Immature natural killer cell (primary cell): ENCODE data around the gene PRCD. TPM values are rescaled to one million over a fixed set of nuclear protein-coding genes. Genes with fewer than 3 reads are reported as not detected.

ENCODE experiments used
- DNase-seq, 3 donors: peaks; one replicate each; pipeline ENCODE4 v3.0.0; 2022; ENCODE audit warnings: mixed read lengths in 1 of 3
- H3K27ac Mint-ChIP-seq, 6 donors: one replicate each; pipeline ENCODE4 v1.8.0; 2020; ENCODE audit warnings: mixed read lengths in 6 of 6, mild to moderate bottlenecking in 5 of 6, inconsistent platforms in 4 of 6, moderate library complexity in 3 of 6
- H3K27me3 Mint-ChIP-seq, 3 donors: one replicate each; pipeline ENCODE4 v1.8.0; 2020 to 2021; ENCODE audit warnings: low read depth in 3 of 3, mild to moderate bottlenecking in 3 of 3, mixed read lengths in 3 of 3, moderate library complexity in 3 of 3, inconsistent platforms in 1 of 3
- H3K36me3 Mint-ChIP-seq, 3 donors: one replicate each; pipeline ENCODE4 v1.8.0; 2020; ENCODE audit warnings: mixed read lengths in 3 of 3, inconsistent platforms in 2 of 3, mild to moderate bottlenecking in 2 of 3
- H3K4me1 Mint-ChIP-seq, 2 donors: one replicate each; pipeline ENCODE4 v1.8.0; 2020; ENCODE audit warnings: inconsistent platforms in 2 of 2, mild to moderate bottlenecking in 2 of 2, mixed read lengths in 2 of 2, moderate library complexity in 1 of 2
- H3K4me3 Mint-ChIP-seq, 5 donors: one replicate each; pipeline ENCODE4 v1.8.0; 2020; ENCODE audit warnings: mild to moderate bottlenecking in 5 of 5, mixed read lengths in 5 of 5, inconsistent platforms in 3 of 5, moderate library complexity in 3 of 5
- H3K9me3 Mint-ChIP-seq, 6 donors: one replicate each; pipeline ENCODE4 v1.8.0; 2020; ENCODE audit warnings: mild to moderate bottlenecking in 6 of 6, mixed read lengths in 6 of 6, inconsistent platforms in 4 of 6, moderate library complexity in 3 of 6
- polyA plus RNA-seq, 3 donors: library from polyadenylated mRNA; unstranded; fragments of 300-500 nt; fragmentation: Illumina TruSeq; gene quantifications; one replicate each; pipeline ENCODE4 v1.2.3, GENCODE V29; 2021

The PRCD gene
- polyA plus RNA-seq, 3 donors from 2014 or later, result 2.8 to 5.3 (median 3.1) TPM

DNA sequence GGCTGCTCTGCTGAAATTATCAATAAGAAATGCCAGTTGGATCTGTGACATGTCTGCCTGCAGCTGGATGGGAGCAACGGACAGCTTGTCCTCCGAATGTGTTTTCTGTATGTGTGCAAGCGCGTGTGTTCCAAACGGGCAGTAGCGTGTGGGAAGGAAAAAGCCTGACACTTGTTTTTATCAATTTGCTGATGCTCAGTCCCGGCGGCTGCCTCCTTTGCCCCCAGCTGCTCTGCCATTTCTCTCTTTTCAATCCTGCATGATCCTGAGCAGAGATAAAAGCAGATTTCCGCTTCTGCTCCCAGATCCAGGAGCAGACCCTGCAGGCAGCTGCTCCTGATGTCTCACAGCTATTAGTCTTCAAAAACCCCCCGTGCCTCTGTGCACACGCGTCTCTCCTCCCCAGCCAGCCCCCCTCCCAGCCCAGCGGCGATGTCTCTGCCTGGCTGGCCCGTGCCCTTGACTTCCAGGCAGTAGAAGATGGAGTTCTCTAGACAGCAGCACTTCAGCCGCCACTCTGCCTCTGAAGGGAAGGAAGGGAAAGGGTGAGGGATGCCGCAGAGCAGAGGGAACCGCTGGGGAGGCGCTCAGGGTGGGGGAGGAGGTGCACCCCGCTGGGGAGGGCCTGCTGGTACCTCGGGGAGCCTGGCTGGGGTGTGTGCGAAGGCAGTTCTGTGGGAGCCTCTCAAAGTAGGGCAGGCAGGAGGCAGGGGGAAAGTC lies 4.1 kb downstream of the PRCD start:
- Mint-ChIP-seq H3K9me3 (no peaks in the 10 kb centered on the region), H3K4me1 (peaks cover 13 to 24% of the 10 kb centered on the region in 2 donors), H3K4me3 (peak overlapping the region in 4 of 5 donors; percentile 38 to 64 (median 52)), H3K36me3 (no peaks in the 10 kb centered on the region), H3K27me3 (peaks cover 3 to 9% (median 9%) of the 10 kb centered on the region in 3 donors), H3K27ac (peak overlapping the region in 4 of 6 donors; percentile 25 to 83 (median 57))
- no peak for DNase-seq

DNA sequence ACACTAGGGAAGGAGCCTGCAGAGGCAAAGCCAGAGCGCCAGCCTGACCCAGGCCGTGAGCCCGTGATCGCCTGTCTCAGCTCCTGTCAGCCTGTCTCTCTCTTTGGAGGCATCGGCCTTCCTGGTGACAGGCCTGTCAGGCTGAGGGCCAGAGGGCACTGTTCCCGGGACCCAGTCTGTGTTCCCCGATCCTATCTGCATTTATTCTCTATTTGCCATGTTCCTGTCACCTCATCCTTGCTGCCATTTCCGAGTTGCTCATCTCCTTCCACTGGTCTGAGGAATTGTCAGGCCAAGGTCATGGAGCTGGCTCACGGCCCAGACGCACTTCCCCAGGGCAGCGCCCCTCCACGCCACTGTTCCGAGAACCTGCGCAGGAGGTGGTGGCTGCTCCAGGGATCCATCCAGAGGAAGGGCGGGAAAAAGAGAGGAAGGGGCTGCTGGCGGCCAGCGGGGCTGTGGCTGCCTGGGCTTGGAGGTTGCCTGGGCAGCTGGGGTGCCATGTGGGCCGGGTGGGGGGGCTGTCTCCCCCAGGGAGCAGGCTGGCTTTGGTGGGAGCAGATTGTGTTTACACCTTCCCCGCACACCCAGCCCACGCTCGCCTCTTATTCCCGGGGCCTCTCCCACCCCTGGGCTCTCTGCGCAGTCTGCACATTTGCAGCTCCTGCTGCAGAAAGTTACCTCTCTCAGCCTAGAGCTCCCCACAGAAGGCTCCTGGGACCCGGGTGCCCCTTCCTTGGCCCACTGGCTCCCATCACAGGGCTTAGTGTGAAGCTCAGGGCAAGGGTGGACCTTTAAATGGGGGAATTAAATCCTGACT lies 4.9 kb downstream of the PRCD start:
- Mint-ChIP-seq H3K4me1 (peaks cover 11 to 17% of the 10 kb centered on the region in 2 donors), H3K27me3 (peaks cover 0 to 9% (median 5%) of the 10 kb centered on the region in 3 donors), H3K4me3 (no peak overlapping the region), H3K9me3 (no peaks in the 10 kb centered on the region), H3K27ac (no peak overlapping the region), H3K36me3 (no peaks in the 10 kb centered on the region)
- DNase-seq, result no peak

DNA sequence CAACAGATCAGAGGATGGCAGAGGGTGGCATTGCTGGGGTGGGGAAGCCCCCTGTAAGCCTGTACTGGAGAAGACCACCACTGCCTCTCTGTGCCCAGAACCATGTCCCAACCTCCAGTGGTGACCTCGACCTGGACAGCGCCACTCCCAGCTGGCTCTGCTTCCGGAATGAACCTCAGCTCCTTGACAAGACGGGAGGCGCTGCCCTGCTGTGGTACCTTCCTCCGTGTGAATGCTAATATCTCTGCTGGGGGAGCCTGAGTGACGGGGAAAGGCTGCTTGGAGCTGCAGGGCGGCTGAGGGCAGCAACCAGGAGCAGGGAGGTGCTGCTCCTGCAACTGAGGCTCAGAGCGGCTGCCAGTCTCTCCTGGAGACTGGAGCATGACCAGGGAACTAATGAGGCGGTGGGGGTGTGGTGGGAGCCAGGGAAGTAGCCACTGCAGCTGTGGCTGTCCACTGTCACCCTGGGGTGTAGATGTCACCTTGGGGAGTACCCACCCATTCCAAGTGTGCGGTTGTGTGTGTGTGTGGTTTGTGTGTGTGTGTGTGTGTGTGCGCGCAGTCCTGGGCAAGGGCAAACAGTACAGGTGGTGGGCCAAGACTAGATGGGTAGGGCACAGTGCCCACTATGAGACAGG lies 6.2 kb downstream of the PRCD start:
- no peak for DNase-seq
- H3K4me3 Mint-ChIP-seq, result no peak overlapping the region
- H3K36me3 Mint-ChIP-seq, result no peaks in the 10 kb centered on the region
- no peaks in the 10 kb centered on the region for H3K9me3 Mint-ChIP-seq
- peaks cover 0 to 4% (median 2%) of the 10 kb centered on the region in 3 donors for H3K27me3 Mint-ChIP-seq
- H3K27ac Mint-ChIP-seq, result peak overlapping the region in 3 of 6 donors; percentile 19 to 71 (median 40)
- H3K4me1 Mint-ChIP-seq, result peaks cover 11 to 17% of the 10 kb centered on the region in 2 donors

DNA sequence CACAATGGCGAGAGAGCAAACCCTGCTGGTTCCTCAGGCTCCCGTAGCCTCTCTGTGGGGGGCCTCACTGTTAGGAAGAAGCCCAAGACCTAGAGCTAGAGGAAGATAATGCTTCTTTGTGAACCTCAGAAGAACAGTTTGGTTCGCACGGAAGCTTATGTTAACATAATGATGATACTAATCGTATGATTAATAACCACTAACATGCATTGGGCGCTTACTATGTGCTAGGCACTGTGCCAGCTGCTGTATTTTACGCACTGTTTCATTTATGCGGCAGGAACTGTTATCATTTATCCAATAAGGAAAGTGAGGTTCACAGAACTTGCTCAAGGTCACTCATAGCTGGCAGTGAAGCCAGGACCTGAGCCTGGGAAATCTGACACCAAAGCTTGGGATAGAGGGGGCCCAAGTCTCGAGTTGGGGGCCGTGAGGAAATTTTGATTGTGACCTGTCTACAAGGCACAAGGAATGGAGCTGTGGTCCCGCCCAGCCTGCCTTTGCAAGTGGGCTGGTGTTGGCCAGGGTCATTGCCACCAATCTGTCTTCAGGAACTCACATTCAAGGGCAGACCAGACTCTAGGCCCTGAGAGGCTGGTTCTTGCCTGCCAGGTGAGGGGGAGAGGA lies 6.8 kb downstream of the PRCD start:
- Mint-ChIP-seq H3K27ac (peak overlapping the region in 5 of 6 donors; percentile 19 to 71 (median 50)), H3K4me1 (peaks cover 11 to 17% of the 10 kb centered on the region in 2 donors), H3K4me3 (peak overlapping the region in 1 of 5 donors; percentile 7), H3K27me3 (peaks cover 0 to 3% (median 2%) of the 10 kb centered on the region in 3 donors), H3K36me3 (no peaks in the 10 kb centered on the region), H3K9me3 (no peaks in the 10 kb centered on the region)
- no peak for DNase-seq

DNA sequence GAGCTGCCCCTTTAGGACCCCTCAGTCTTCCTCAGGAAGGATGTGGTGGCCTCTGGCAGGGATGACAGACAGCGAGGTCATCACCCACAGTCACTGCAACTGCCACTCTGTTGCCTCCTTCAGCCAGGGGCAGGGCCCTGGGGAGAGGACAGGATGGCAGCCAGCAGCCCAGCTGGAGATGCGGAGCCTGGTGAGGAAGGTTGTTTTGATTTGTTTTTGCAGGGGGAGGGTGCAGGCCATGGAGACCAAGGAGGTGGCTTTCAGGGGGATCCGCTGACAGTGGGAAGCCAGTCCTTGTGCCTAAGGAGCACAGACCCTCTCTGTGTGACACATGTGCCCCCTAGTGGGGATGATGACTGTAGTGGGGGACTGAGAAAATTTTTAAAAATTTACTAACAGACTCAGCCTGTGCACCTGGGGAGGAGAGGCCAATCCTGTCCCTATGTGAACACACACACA lies 7.4 kb downstream of the PRCD start:
- H3K27ac Mint-ChIP-seq, result peak overlapping the region in 2 of 6 donors; percentile 50 to 53

DNA sequence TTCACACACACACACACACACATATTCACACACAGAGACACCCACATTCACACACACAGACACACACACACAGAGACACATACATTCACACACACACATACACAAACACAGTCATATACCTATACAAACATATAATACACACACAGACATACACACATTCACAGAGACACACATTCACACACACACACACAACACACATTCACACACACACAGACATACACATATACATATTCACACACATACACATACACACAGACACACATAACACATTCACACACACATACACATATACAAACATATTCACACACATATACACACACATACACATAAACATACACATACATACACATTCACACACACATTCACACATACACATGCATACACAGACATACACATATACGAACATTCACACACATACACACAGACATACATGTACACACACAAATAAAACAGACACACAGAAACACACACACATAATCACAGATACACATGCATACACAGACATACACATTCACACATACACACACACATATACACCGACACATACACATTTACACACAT lies 7.9 kb downstream of the PRCD start:
- no peak overlapping the region for H3K27ac Mint-ChIP-seq
- H3K9me3 Mint-ChIP-seq, result no peaks in the 10 kb centered on the region
- no peaks in the 10 kb centered on the region for H3K36me3 Mint-ChIP-seq
- H3K27me3 Mint-ChIP-seq, result peaks cover 0 to 2% (median 1%) of the 10 kb centered on the region in 3 donors
- H3K4me1 Mint-ChIP-seq, result peaks cover 9 to 17% of the 10 kb centered on the region in 2 donors
- H3K4me3 Mint-ChIP-seq, result no peak overlapping the region
- no peak for DNase-seq

More for the DNA sequence above, 7.4 kb downstream of the PRCD start:
- Mint-ChIP-seq H3K4me1 (peaks cover 11 to 17% of the 10 kb centered on the region in 2 donors), H3K4me3 (no peak overlapping the region), H3K27me3 (peaks cover 0 to 2% (median 2%) of the 10 kb centered on the region in 3 donors), H3K36me3 (no peaks in the 10 kb centered on the region), H3K9me3 (no peaks in the 10 kb centered on the region)
- DNase-seq, result peak; percentile 68 to 69 (median 68)

DNA sequence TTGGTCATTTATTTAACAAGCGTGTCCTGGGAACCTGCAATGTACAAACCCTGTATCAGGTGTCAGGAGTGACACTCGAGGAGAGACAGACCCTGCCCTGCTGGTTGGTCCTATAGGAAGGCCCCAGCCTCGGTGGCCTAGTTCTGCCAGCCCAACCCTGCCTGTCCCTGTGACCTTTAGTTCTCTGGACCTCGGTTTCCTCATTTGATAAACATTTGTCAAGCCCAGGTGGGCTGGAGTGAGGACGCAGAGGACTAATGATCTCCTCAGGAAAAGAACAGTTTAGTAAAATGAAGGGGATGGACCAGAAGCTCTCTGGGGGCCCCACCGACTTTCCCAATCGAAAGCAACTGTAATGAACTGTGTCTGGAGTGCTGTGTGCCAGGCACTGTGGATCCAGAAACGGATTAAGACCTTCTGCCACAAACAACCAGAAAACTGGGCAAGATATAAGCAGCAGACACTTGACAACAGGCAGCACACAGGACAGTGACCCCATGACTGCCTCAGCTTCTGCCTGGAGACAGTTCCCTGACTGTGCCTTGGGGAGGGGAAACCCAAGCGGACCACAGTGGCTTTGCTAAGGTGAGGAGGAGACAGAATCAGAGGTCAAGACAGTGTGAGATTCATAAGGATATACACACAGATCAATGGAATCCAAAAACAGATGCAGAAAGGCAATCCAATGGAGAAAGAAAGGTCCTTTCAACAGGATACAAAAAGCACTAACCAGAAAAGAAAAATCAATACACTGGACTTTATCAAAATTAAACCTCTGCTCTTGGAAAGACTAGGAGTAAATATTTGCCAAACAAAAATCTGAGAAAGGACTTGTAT lies 8.8 kb downstream of the PRCD start:
- Mint-ChIP-seq H3K27me3 (peaks cover 0 to 2% (median 1%) of the 10 kb centered on the region in 3 donors), H3K4me3 (no peak overlapping the region), H3K27ac (no peak overlapping the region), H3K9me3 (no peaks in the 10 kb centered on the region), H3K4me1 (peaks cover 8 to 12% of the 10 kb centered on the region in 2 donors), H3K36me3 (no peaks in the 10 kb centered on the region)
- no peak for DNase-seq

DNA sequence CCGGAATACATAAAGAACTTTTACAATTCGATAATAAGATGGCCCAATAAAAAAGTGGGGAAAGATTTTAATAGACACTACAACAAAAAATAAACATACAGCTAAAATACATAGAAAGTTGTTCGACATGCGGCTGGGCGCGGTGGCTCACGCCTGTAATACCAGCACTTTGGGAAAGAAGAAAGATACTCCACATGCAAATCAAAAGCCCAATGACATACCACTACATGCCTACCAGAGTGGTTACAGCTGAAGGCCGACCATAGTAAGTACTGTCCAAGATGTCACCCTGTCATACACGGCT lies 9.3 kb downstream of the PRCD start:
- H3K4me1 Mint-ChIP-seq, result peaks cover 2 to 6% of the 10 kb centered on the region in 2 donors
- no peak for DNase-seq
- peaks cover 0 to 2% (median 1%) of the 10 kb centered on the region in 3 donors for H3K27me3 Mint-ChIP-seq
- no peak overlapping the region for H3K4me3 Mint-ChIP-seq
- H3K9me3 Mint-ChIP-seq, result no peaks in the 10 kb centered on the region
- no peaks in the 10 kb centered on the region for H3K36me3 Mint-ChIP-seq
- H3K27ac Mint-ChIP-seq, result no peak overlapping the region

DNA sequence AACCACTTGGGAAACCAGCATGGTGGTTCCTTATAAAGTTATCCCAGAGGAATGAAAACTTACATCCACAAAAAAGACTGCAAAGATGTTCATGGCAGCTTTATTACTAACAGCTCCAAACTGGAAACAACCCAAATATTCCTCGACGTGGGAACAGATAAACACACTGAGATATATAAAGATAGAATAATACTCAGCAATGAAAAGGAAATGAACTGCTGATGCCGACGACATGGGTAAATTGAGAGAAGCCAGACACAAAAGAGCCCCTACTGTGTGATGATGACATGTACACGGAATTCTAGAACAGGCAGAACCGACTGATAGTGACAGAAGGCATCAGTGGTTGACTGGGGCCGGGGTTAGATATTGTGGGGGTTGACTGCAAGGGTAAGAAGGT lies 9.7 kb downstream of the PRCD start:
- Mint-ChIP-seq H3K4me3 (no peak overlapping the region), H3K27ac (no peak overlapping the region), H3K9me3 (no peaks in the 10 kb centered on the region), H3K4me1 (peaks cover 2% of the 10 kb centered on the region in 2 donors), H3K36me3 (no peaks in the 10 kb centered on the region), H3K27me3 (peaks cover 0 to 2% (median 1%) of the 10 kb centered on the region in 3 donors)
- no peak for DNase-seq

DNA sequence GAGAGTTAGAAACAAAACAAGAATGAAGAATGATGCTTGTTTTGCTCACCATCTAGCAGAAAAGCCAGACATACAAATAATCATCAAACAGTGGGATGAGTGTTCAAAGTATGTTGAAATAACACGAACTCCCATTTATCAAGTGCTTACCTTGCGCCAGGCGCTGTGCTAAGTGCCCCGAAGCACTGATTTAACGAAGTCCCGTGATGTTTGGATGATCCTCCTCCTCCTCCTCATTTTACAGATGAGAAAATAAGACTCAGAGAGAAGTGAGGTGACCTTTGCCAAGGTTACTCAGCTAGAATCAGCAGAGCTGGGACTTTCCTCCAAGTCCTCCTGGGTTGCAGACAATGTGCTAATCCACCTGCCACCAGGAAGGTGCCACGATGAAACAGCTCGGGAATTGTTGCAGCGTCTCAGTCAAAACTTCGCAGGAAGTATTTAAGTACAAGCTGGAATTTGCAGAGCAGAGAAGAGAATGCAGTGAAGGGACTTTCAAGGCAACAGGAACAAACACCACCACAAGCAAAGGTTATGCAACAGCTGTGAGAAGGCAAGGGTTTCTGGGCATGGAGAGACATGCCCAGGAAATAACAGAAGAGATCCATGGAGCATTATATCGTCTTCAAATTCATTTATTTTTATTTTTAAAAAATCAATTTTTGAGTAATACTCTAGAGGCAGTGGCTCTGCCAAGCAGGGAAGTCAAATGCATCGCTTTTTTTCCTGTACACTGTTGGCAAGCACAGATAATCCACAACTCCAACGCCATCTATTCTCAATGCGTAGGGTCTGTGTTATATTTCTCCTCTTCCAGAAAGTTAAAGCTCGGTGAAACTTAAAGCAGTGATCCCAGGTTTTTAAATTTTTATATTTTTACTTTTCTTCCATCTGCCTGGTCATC lies 11.1 kb downstream of the PRCD start:
- Mint-ChIP-seq H3K27ac (no peak overlapping the region), H3K36me3 (no peaks in the 10 kb centered on the region), H3K4me1 (peaks cover 3 to 5% of the 10 kb centered on the region in 2 donors), H3K9me3 (no peaks in the 10 kb centered on the region), H3K4me3 (no peak overlapping the region), H3K27me3 (no peaks in the 10 kb centered on the region)
- no peak for DNase-seq

DNA sequence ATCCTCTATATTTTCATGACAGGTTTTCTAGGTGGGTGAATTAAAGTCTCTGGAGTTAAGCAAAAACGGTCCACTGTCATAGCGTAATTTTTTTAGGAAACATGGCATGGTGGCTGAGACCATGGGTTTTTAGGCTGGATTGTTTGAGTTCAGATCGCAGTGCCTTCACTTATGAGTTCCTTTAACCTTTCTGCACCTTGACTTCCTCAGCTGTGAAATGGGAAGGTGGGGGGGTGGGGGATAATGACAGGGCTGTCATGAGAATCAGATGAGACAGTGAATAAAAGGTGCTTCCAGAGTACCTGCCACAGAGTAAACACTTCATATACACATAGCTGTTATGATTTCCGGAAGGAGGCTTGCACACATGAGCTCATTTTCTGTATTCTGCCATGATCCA lies 11.8 kb downstream of the PRCD start:
- Mint-ChIP-seq H3K27me3 (peaks cover 0 to 2% (median 1%) of the 10 kb centered on the region in 3 donors), H3K4me3 (no peak overlapping the region), H3K9me3 (no peaks in the 10 kb centered on the region), H3K27ac (peak overlapping the region in 1 of 6 donors; percentile 24), H3K36me3 (no peaks in the 10 kb centered on the region), H3K4me1 (peaks cover 6 to 11% of the 10 kb centered on the region in 2 donors)
- DNase-seq, result no peak
